Stimulated activated CD4-positive, alpha-beta T cell treated with anti-CD3 and anti-CD28 coated beads, TNF-alpha, amount 100 ng/mL, for 1 hour (primary cell): ENCODE results near the gene SIDT1.

Source experiments
- DNase-seq, 3 donors: peaks; one replicate each; pipeline ENCODE4 v3.0.0-alpha.2; 2020; ENCODE audit warnings: low read depth in 3 of 3, low spot score in 1 of 3

SIDT1 gene

GRCh38 chr3:113594066-113594465 lies 61.7 kb downstream of the SIDT1 start:
- no peak for DNase-seq

- DNase-seq, result no peak
Observed at GRCh38 chr3:113597596-113598354, 65.4 kb downstream of the SIDT1 start.

GRCh38 chr3:113600418-113601182 lies 68.2 kb downstream of the SIDT1 start:
- DNase-seq, result no peak

GRCh38 chr3:113601240-113601639 lies 68.9 kb downstream of the SIDT1 start:
- DNase-seq, result no peak

- no peak for DNase-seq
Observed at GRCh38 chr3:113602256-113602655, 69.9 kb downstream of the SIDT1 start.

- no peak for DNase-seq
Observed at GRCh38 chr3:113602836-113603235, 70.5 kb downstream of the SIDT1 start.

- DNase-seq, result no peak
Observed at GRCh38 chr3:113606539-113607218, 74.3 kb downstream of the SIDT1 start.

- DNase-seq, result no peak
Observed at GRCh38 chr3:113607219-113607596, 74.9 kb downstream of the SIDT1 start.

GRCh38 chr3:113614402-113614801 lies 82.0 kb downstream of the SIDT1 start:
- DNase-seq, result no peak

- no peak for DNase-seq
Observed at GRCh38 chr3:113615976-113616375, 83.6 kb downstream of the SIDT1 start.

- DNase-seq, result no peak
Observed at GRCh38 chr3:113617726-113618125, 85.4 kb downstream of the SIDT1 start.

- no peak for DNase-seq
Observed at GRCh38 chr3:113620091-113620490, 87.7 kb downstream of the SIDT1 start.

GRCh38 chr3:113623324-113623723 lies 91.0 kb downstream of the SIDT1 start:
- no peak for DNase-seq

- DNase-seq, result no peak
Observed at GRCh38 chr3:113623811-113624210, 91.5 kb downstream of the SIDT1 start.

- no peak for DNase-seq
Observed at GRCh38 chr3:113625834-113626233, 93.5 kb downstream of the SIDT1 start.

GRCh38 chr3:113626503-113627371 lies 94.4 kb downstream of the SIDT1 start:
- no peak for DNase-seq

GRCh38 chr3:113628316-113628715 lies 96.0 kb downstream of the SIDT1 start:
- no peak for DNase-seq

- no peak for DNase-seq
Observed at GRCh38 chr3:113628788-113629187, 96.4 kb downstream of the SIDT1 start.

GRCh38 chr3:113629584-113630421 lies 97.4 kb downstream of the SIDT1 start:
- DNase-seq, result no peak

GRCh38 chr3:113630956-113631542 lies 98.7 kb downstream of the SIDT1 start:
- no peak for DNase-seq
